ENCODE measurements around the gene COG7.

COG7 gene

GRCh38 chr16:23355106-23355670 is 97.8 kb downstream of the COG7 start:
- TF ChIP-seq TCF4 (CRISPR knock-in tag; IDR thresholded peaks at IDR 0.05; ENCODE audit: borderline replicate concordance) (no peak), BACH2 (CRISPR knock-in tag; IDR thresholded peaks at IDR 0.05; ENCODE audit: borderline replicate concordance) (no peak), CREB5 (CRISPR knock-in tag; IDR thresholded peaks at IDR 0.05; ENCODE audit: low read depth) (no peak), CSRNP3 (CRISPR knock-in tag; IDR thresholded peaks at IDR 0.05) (no peak), ZFP3 (CRISPR knock-in tag; IDR thresholded peaks at IDR 0.05) (no peak), RARB (CRISPR knock-in tag; IDR thresholded peaks at IDR 0.05) (no peak), SNAI2 (CRISPR knock-in tag; IDR thresholded peaks at IDR 0.05) (no peak), GLIS3 (CRISPR knock-in tag; IDR thresholded peaks at IDR 0.05) (no peak), ZNF70 (CRISPR knock-in tag; IDR thresholded peaks at IDR 0.05) (no peak), POU6F1 (CRISPR knock-in tag; IDR thresholded peaks at IDR 0.05; ENCODE audit: borderline replicate concordance, low read depth) (no peak), ISL1 (CRISPR knock-in tag; IDR thresholded peaks at IDR 0.05) (no peak), OSR1 (CRISPR knock-in tag; IDR thresholded peaks at IDR 0.05) (no peak), TOX (CRISPR knock-in tag; IDR thresholded peaks at IDR 0.05; ENCODE audit: borderline replicate concordance) (no peak), ZFP30 (CRISPR knock-in tag; IDR thresholded peaks at IDR 0.05) (no peak), ESRRG (CRISPR knock-in tag; IDR thresholded peaks at IDR 0.05) (no peak), ZNF8 (CRISPR knock-in tag; IDR thresholded peaks at IDR 0.05) (no peak), ZNF565 (CRISPR knock-in tag; conservative IDR thresholded peaks at IDR 0.05; ENCODE audit: low read depth) (no peak), PPARA (CRISPR knock-in tag; IDR thresholded peaks at IDR 0.05; ENCODE audit: borderline replicate concordance) (no peak)
- no peak for ATAC-seq

- no peak for TF ChIP-seq RARB (CRISPR knock-in tag; IDR thresholded peaks at IDR 0.05)
- TF ChIP-seq PATZ1 (CRISPR knock-in tag; IDR thresholded peaks at IDR 0.05; ENCODE audit: borderline replicate concordance) = no peak
- no peak for TF ChIP-seq SNAI2 (CRISPR knock-in tag; IDR thresholded peaks at IDR 0.05)
- no peak for TF ChIP-seq PPARA (CRISPR knock-in tag; IDR thresholded peaks at IDR 0.05; ENCODE audit: borderline replicate concordance)
- no peak for TF ChIP-seq ZNF565 (CRISPR knock-in tag; conservative IDR thresholded peaks at IDR 0.05; ENCODE audit: low read depth)
- no peak for TF ChIP-seq OSR1 (CRISPR knock-in tag; IDR thresholded peaks at IDR 0.05)
Measured at GRCh38 chr16:23354246-23354645, 98.7 kb downstream of the COG7 start.

GRCh38 chr16:23353440-23353839 is 99.5 kb downstream of the COG7 start:
- TF ChIP-seq TOX (CRISPR knock-in tag; IDR thresholded peaks at IDR 0.05; ENCODE audit: borderline replicate concordance) (no peak), CSRNP3 (CRISPR knock-in tag; IDR thresholded peaks at IDR 0.05) (no peak), ESRRG (CRISPR knock-in tag; IDR thresholded peaks at IDR 0.05) (no peak), CSDC2 (CRISPR knock-in tag; IDR thresholded peaks at IDR 0.05) (no peak), ZNF8 (CRISPR knock-in tag; IDR thresholded peaks at IDR 0.05) (no peak), CREB5 (CRISPR knock-in tag; IDR thresholded peaks at IDR 0.05; ENCODE audit: low read depth) (no peak), SNAI2 (CRISPR knock-in tag; IDR thresholded peaks at IDR 0.05) (no peak), ZFP3 (CRISPR knock-in tag; IDR thresholded peaks at IDR 0.05) (no peak), ZC3H10 (CRISPR knock-in tag; IDR thresholded peaks at IDR 0.05) (no peak), ARNTL (CRISPR knock-in tag; IDR thresholded peaks at IDR 0.05; ENCODE audit: borderline replicate concordance, low read depth) (no peak)
- ATAC-seq = no peak

More at GRCh38 chr16:23354246-23354645, 98.7 kb downstream of the COG7 start:
- ATAC-seq = no peak
